Keratinocyte (primary cell): Measurements from ENCODE around the gene SSTR4. TPM values are rescaled to one million over a fixed set of nuclear protein-coding genes. Genes with fewer than 3 reads are reported as not detected.

ENCODE experiments used
- DNase-seq: peaks from one replicate; pipeline ENCODE4 v3.0.0-alpha.2; 2011; ENCODE audit warnings: low read depth, missing footprints, low spot score
- FAIRE-seq: peaks from 2 replicates; lab custom pipeline; 2011; peaks lifted over from hg19 to GRCh38; lab: Jason Lieb, UNC
- H2AFZ ChIP-seq: 2 replicates; pipeline ENCODE4 v1.6.0; 2012; ENCODE audit warnings: low read length, control low read depth, inconsistent platforms; ENCODE audit not compliant: control insufficient read depth
- H3K27ac ChIP-seq: 2 replicates; pipeline ENCODE4 v1.5.1; 2011; ENCODE audit warnings: low read length; ENCODE audit not compliant: control insufficient read depth, insufficient read depth
- H3K27me3 ChIP-seq: 3 replicates; pipeline ENCODE4 v1.6.0; 2011; ENCODE audit warnings: low read length; ENCODE audit not compliant: control insufficient read depth, insufficient read depth; ENCODE audit errors: extremely low read depth
- H3K36me3 ChIP-seq, 2 experiments: 2 replicates in 1 of 2; 3 replicates in 1 of 2; pipeline ENCODE4 v1.5.1; 2011; ENCODE audit warnings: low read length in 2 of 2, mild to moderate bottlenecking in 1 of 2; ENCODE audit not compliant: control insufficient read depth in 2 of 2, insufficient read depth in 2 of 2; ENCODE audit errors: extremely low read depth in 1 of 2
- H3K4me1 ChIP-seq: 3 replicates; pipeline ENCODE4 v1.5.1; 2011; ENCODE audit warnings: low read length; ENCODE audit not compliant: control insufficient read depth, insufficient read depth; ENCODE audit errors: extremely low read depth
- H3K4me2 ChIP-seq: 3 replicates; pipeline ENCODE4 v1.6.0; 2011; ENCODE audit warnings: low read depth, low read length; ENCODE audit not compliant: control insufficient read depth, insufficient read depth; ENCODE audit errors: extremely low read depth
- H3K4me3 ChIP-seq, 3 experiments: fragments of 200-600 bp in 1 of 3; sonication (generic) in 1 of 3; 2 replicates in 2 of 3; 3 replicates in 1 of 3; pipeline ENCODE4 v1.5.1; 2011 to 2016; ENCODE audit warnings: low read length in 3 of 3, mild to moderate bottlenecking in 3 of 3, control low read depth in 2 of 3, inconsistent platforms in 1 of 3, low read depth in 1 of 3, mixed read lengths in 1 of 3, mixed run types in 1 of 3, moderate library complexity in 1 of 3; ENCODE audit not compliant: control insufficient read depth in 2 of 3, insufficient read depth in 2 of 3; ENCODE audit errors: extremely low read depth in 1 of 3
- H3K79me2 ChIP-seq: 2 replicates; pipeline ENCODE4 v1.6.0; 2012; ENCODE audit warnings: low read length; ENCODE audit not compliant: control insufficient read depth, insufficient read depth
- H3K9ac ChIP-seq: 3 replicates; pipeline ENCODE4 v1.6.0; 2011; ENCODE audit warnings: low read length; ENCODE audit not compliant: control insufficient read depth, insufficient read depth; ENCODE audit errors: extremely low read depth
- H3K9me1 ChIP-seq: 3 replicates; pipeline ENCODE4 v1.6.0; 2011; ENCODE audit warnings: low read length; ENCODE audit not compliant: control insufficient read depth, insufficient read depth; ENCODE audit errors: extremely low read depth
- H3K9me3 ChIP-seq: 2 replicates; pipeline ENCODE4 v1.5.1; 2012; ENCODE audit warnings: low read depth, low read length; ENCODE audit not compliant: control insufficient read depth
- H4K20me1 ChIP-seq: 3 replicates; pipeline ENCODE4 v1.6.0; 2011; ENCODE audit warnings: low read length; ENCODE audit not compliant: control insufficient read depth, insufficient read depth; ENCODE audit errors: extremely low read depth
- EZH2 ChIP-seq: IDR thresholded peaks from one replicate; pipeline ENCODE4 v1.6.1; 2012; ENCODE audit warnings: inconsistent platforms, mild to moderate bottlenecking, low read length, moderate library complexity
- dilution Hi-C: fragments of 300-500 bp; cut with MboI; formaldehyde crosslinking; loops from one replicate; pipeline ENCODE4 v1.7.0; 2020; ENCODE audit warnings: low sequenced_read_pairs; ENCODE audit not compliant: extremely low pct_ligation_motif_present
- polyA plus RNA-seq, 5 experiments: library from polyadenylated mRNA; depleted of rRNA in 3 of 5; stranded (reverse) in 3 of 5; stranded (forward) in 1 of 5; unstranded in 1 of 5; fragments of >200 nt; gene quantifications; 1 replicate in 1 of 5; 2 replicates in 3 of 5; 3 replicates in 1 of 5; pipeline versions ENCODE4 v1.2.1 to v1.2.3, GENCODE V29; 2011 to 2012; ENCODE audit warnings: missing spikeins in 2 of 5, low read depth in 1 of 5, low replicate concordance in 1 of 5
- TF ChIP-seq, protein P1 (sequence below), 3 experiments: IDR thresholded peaks in 1 of 3; conservative IDR thresholded peaks in 1 of 3; optimal IDR thresholded peaks in 1 of 3; 2 replicates in 2 of 3; 3 replicates in 1 of 3; pipeline versions ENCODE3 to v1.5.1; 2011; ENCODE audit warnings: low read length in 3 of 3, mild to moderate bottlenecking in 3 of 3, moderate library complexity in 2 of 3, control low read depth in 1 of 3, inconsistent platforms in 1 of 3; ENCODE audit not compliant: insufficient read depth in 2 of 3; ENCODE audit errors: extremely low read depth in 1 of 3

The SSTR4 gene
- polyA plus RNA-seq, 1 donor (not counting 4 experiments of a cell fraction or from before 2014, with no cell fraction given) = not detected

DNA sequence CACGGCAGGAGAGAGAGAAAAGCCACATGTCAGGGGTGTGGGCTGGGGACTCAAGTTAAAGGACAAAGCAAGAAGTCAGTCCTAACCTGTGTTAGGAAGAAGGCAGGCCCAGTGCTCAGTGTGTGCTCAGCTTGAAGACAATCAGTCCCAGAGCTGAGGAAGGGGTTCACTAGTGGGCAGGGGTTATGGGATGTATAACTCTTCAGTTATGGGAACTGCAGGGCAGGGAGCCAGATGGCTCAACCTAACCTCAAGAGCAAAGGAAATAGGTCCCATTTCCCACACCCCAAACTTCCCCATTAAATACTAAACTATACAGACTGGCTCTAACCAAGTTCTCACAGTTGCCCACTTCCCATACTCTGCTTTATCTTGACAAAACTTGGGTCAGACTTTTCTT is 7.4 kb upstream of the SSTR4 start:
- no peaks in the 10 kb centered on the region for H3K9me3 ChIP-seq
- no peak for DNase-seq
- no peaks in the 10 kb centered on the region for H3K4me1 ChIP-seq
- H3K9me1 ChIP-seq = no peaks in the 10 kb centered on the region
- H3K9ac ChIP-seq = no peak overlapping the region
- H3K4me3 ChIP-seq = no peak overlapping the region
- no peak for TF ChIP-seq EZH2
- TF ChIP-seq, protein P1, sequence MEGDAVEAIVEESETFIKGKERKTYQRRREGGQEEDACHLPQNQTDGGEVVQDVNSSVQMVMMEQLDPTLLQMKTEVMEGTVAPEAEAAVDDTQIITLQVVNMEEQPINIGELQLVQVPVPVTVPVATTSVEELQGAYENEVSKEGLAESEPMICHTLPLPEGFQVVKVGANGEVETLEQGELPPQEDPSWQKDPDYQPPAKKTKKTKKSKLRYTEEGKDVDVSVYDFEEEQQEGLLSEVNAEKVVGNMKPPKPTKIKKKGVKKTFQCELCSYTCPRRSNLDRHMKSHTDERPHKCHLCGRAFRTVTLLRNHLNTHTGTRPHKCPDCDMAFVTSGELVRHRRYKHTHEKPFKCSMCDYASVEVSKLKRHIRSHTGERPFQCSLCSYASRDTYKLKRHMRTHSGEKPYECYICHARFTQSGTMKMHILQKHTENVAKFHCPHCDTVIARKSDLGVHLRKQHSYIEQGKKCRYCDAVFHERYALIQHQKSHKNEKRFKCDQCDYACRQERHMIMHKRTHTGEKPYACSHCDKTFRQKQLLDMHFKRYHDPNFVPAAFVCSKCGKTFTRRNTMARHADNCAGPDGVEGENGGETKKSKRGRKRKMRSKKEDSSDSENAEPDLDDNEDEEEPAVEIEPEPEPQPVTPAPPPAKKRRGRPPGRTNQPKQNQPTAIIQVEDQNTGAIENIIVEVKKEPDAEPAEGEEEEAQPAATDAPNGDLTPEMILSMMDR (optimal IDR thresholded peaks at IDR 0.05 in 1 of 3, IDR thresholded peaks at IDR 0.05 in 1 of 3, conservative IDR thresholded peaks at IDR 0.05 in 1 of 3; ENCODE audit: extremely low read depth in 1 of 3, insufficient read depth in 2 of 3, low read length in 3 of 3) = no peak
- H3K27me3 ChIP-seq = peaks cover 6% of the 10 kb centered on the region
- no peaks in the 10 kb centered on the region for H3K79me2 ChIP-seq
- no peak overlapping the region for H3K4me2 ChIP-seq
- dilution Hi-C loops = loop anchor here (25.0 kb wide), 1 partner anchor 160 kb away; no protein-coding TSS in a partner anchor
- H2AFZ ChIP-seq = no peak overlapping the region
- H3K27ac ChIP-seq = no peak overlapping the region
- FAIRE-seq = no peak
- no peaks in the 10 kb centered on the region for H3K36me3 ChIP-seq
- no peaks in the 10 kb centered on the region for H4K20me1 ChIP-seq

DNA sequence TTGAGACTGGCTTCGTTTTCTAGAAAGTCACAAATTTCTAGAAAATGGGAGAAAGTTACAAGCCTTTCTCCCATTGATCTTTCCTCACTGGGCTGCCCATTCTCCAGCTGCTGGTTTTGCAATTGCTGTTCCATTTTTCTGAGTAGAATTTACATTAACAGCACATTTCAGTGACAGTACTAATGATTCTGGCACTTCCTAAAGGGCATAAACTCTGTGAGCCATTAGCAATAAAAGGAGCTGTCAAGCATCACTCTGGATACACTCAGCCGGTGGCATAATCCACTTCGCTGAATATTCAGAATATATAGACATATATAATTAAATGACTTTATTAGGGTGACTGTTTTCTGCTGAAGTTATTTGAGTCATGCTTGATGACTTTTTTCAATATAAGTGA is 6.7 kb upstream of the SSTR4 start:
- Histone ChIP-seq H4K20me1 (no peaks in the 10 kb centered on the region), H3K79me2 (no peaks in the 10 kb centered on the region), H3K4me1 (no peaks in the 10 kb centered on the region), H3K4me3 (no peak overlapping the region), H3K27ac (no peak overlapping the region), H3K4me2 (no peak overlapping the region), H3K9ac (no peak overlapping the region), H3K9me3 (no peaks in the 10 kb centered on the region), H3K9me1 (no peaks in the 10 kb centered on the region), H3K27me3 (peaks cover 6% of the 10 kb centered on the region), H3K36me3 (no peaks in the 10 kb centered on the region), H2AFZ (no peak overlapping the region)
- dilution Hi-C loops = loop anchor here (25.0 kb wide), 1 partner anchor 159 kb away; no protein-coding TSS in a partner anchor
- TF ChIP-seq, protein P1 (optimal IDR thresholded peaks at IDR 0.05 in 1 of 3, IDR thresholded peaks at IDR 0.05 in 1 of 3, conservative IDR thresholded peaks at IDR 0.05 in 1 of 3; ENCODE audit: extremely low read depth in 1 of 3, insufficient read depth in 2 of 3, low read length in 3 of 3) = no peak
- no peak for TF ChIP-seq EZH2
- FAIRE-seq (no peak), DNase-seq (no peak)
